ENCODE results near the gene CLEC16A. TPM values are rescaled to one million over a fixed set of nuclear protein-coding genes. Genes with fewer than 3 reads are reported as not detected.

The CLEC16A gene
- total and polyA plus RNA-seq, 9 of the 15 experiments (the other 6 are each of a cell fraction or from before 2014, with no cell fraction given), result 1.00 to 22.3 (median 10.0) TPM

- TF ChIP-seq ZNF407 (IDR thresholded peaks at IDR 0.05; ENCODE audit: low read depth), result no peak
- TF ChIP-seq PHB (CRISPR knock-in tag; IDR thresholded peaks at IDR 0.05), result no peak
- TF ChIP-seq CEBPG (CRISPR knock-in tag; IDR thresholded peaks at IDR 0.05), result no peak
- TF ChIP-seq CEBPG (tag; conservative IDR thresholded peaks at IDR 0.05 in 1 of 2, IDR thresholded peaks at IDR 0.05 in 1 of 2), result no peak
- no peak for TF ChIP-seq EP400 (IDR thresholded peaks at IDR 0.05)
- TF ChIP-seq ATF4 (CRISPR knock-in tag; IDR thresholded peaks at IDR 0.05), result no peak
- TF ChIP-seq SMARCB1 (IDR thresholded peaks at IDR 0.05; ENCODE audit: insufficient read length, low read depth), result peak; percentile 81
- no peak for TF ChIP-seq ELK1 (CRISPR knock-in tag; IDR thresholded peaks at IDR 0.05)
- TF ChIP-seq CBFB (CRISPR knock-in tag; IDR thresholded peaks at IDR 0.05), result no peak
- no peak for TF ChIP-seq SAP30 (IDR thresholded peaks at IDR 0.05; ENCODE audit: borderline replicate concordance, insufficient read depth, low read depth, low read length, poor library complexity, severe bottlenecking)
- peak; percentile 87 for TF ChIP-seq SMARCE1 (IDR thresholded peaks at IDR 0.05)
- no peak for TF ChIP-seq ZNF354B (CRISPR knock-in tag; IDR thresholded peaks at IDR 0.05)
- no peak for TF ChIP-seq ADNP (tag; IDR thresholded peaks at IDR 0.05)
- no peak for TF ChIP-seq ZNF830 (CRISPR knock-in tag; IDR thresholded peaks at IDR 0.05)
- TF ChIP-seq TARDBP (IDR thresholded peaks at IDR 0.05), result no peak
- peak; percentile 96 for TF ChIP-seq TFAP4 (CRISPR knock-in tag; IDR thresholded peaks at IDR 0.05; ENCODE audit: borderline replicate concordance)
- TF ChIP-seq MAFK (IDR thresholded peaks at IDR 0.05; ENCODE audit: low read length), result no peak
- TF ChIP-seq BCL6 (CRISPR knock-in tag; IDR thresholded peaks at IDR 0.05), result no peak
- no peak for TF ChIP-seq ZFP1 (CRISPR knock-in tag; IDR thresholded peaks at IDR 0.05)
Measured at GRCh38 chr16:11149011-11149616, 204.8 kb downstream of the CLEC16A start (continued).

All from K562 (cell line).